Measurements from ENCODE around the gene MCHR2.

- TF ChIP-seq CEBPB (IDR thresholded peaks at IDR 0.05) (no peak), EP300 (IDR thresholded peaks at IDR 0.05; ENCODE audit: borderline replicate concordance) (no peak), TAF1 (IDR thresholded peaks at IDR 0.05; ENCODE audit: low read depth) (no peak), NFIC (IDR thresholded peaks at IDR 0.05) (no peak), CREB1 (IDR thresholded peaks at IDR 0.05; ENCODE audit: low read depth) (no peak), REST (IDR thresholded peaks at IDR 0.05; ENCODE audit: low read depth) (no peak)
- TF ChIP-seq, protein P1, sequence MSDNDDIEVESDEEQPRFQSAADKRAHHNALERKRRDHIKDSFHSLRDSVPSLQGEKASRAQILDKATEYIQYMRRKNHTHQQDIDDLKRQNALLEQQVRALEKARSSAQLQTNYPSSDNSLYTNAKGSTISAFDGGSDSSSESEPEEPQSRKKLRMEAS (IDR thresholded peaks at IDR 0.05): no peak
These were observed 29.8 kb upstream of the MCHR2 start for GRCh38 chr6:100023798-100024197.
